Activated CD8-positive, alpha-beta memory T cell treated with anti-CD3 and anti-CD28 coated beads, Interleukin-2, amount 50 U/mL, for 24 hours (primary cell): ENCODE results near the gene PLCB4.

Source experiments
- DNase-seq: peaks from one replicate; pipeline ENCODE4 v3.0.0-alpha.2; 2020; ENCODE audit errors: extremely low read depth

PLCB4 gene

GRCh38 chr20:9220874-9221547 is 152.1 kb downstream of the PLCB4 start:
- DNase-seq: no peak

GRCh38 chr20:9223296-9223695 is 154.4 kb downstream of the PLCB4 start:
- DNase-seq: no peak

DNA sequence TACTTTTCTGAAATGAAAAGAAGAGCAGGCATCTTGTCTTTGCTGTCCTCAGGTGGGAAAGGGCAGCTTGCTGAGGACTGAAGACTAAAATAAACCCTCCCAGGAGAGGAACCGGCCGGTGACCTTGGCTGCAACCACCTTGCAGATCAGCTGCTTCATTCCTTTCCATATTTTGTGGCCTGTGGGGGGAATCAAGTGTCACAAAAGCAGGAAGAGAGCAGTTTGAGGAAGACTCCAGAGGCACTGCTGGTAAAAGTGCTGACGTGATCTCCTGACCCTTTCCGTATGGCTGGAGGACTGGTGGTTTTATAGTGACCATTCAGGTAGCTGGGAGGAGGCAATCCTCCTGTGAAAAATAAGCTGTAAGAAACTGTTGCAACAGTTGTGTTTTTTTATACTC is 157.0 kb downstream of the PLCB4 start:
- no peak for DNase-seq

- no peak for DNase-seq
Measured at GRCh38 chr20:9227896-9228615, 159.2 kb downstream of the PLCB4 start.

DNA sequence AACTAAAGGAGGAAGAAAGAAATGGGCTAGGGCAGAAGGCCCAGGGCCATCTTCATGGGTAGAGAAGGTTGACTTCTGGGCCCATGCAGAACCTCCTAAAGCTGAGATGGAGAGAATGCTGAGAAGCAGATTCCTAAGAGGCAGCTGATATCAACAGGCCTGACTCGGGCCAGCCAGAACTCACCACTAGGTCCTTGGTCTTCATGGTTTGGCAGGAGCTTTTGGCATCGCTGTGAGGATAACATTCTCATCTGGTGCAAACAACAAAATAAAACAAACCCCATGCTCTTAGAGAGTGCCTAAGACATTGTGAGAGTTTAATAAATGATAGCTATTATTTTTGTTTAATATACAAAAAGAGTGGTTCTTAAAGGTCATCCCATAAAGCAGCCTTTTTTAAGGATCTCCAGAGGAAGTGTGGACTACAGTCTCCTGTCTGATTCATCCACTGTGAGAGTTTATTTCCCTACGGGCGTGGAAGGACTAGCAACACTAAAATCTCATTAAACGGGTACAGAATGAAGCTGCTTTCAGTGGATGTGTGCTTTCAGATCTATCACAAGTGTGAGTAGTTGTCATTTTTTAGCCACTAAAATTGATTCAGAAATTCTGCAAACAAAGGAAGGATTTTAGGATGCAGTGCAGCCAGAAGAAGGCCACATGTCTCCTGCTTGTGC is 160.0 kb downstream of the PLCB4 start:
- no peak for DNase-seq

GRCh38 chr20:9230406-9230805 is 161.5 kb downstream of the PLCB4 start:
- DNase-seq: no peak

DNA sequence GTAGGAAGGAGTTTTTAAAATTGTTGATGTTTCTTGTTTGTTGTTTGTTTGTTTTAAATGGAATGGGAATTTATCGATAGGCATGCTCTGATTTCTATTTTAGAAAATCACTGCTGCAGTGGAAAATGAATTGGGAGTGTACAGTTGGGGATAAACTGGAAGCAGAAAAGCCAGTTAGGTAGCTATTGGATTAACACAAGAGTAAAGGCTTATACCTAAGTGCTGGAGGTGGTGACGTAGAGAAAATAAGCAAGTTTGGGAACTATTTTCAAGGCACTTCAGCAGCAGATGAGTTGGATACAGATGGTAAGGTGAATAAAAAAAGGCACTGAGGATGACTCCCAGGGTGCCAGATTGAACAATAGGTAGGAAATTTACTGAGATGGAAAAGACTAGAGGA is 164.9 kb downstream of the PLCB4 start:
- no peak for DNase-seq

GRCh38 chr20:9235518-9235917 is 166.6 kb downstream of the PLCB4 start:
- no peak for DNase-seq

DNA sequence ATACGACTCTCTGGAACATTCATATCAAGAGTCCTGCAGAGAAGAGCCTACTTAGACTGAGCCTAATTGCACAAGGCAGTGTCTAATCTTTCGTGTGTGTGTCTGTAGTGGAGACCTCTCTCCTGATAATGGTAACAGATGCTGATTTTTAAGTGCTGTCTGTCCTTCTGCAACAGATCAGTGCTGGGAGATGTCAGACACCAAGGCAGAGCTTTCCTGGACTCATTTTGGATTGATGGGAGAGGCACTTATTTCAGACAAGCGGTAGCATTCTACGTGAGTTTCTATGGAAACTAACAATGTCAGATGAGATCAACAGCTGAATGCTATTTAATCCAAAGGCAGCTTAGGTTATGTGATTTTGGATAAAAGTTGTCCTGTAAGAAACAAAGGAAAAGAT is 167.6 kb downstream of the PLCB4 start:
- DNase-seq: no peak

DNA sequence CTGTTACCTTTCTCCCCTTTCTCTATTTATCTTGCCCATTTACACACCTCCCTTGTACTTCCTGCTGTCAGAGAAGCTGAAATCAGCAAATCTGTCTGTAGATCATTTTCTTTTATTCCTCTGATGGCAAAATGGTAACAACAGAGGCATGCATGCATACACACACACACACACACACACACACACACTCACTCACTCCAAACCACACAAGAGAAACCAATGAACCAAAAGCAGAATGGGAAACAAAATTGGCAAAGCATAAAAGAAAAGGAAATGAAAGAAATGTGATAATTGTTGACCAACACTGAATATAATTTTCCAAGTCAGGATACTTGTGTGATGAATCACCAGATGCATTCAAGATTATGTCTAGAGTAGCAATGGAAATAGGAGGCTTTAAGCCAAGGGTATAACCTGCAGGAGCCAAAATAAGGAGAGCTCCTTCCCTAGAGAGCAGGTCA is 172.4 kb downstream of the PLCB4 start:
- no peak for DNase-seq

DNA sequence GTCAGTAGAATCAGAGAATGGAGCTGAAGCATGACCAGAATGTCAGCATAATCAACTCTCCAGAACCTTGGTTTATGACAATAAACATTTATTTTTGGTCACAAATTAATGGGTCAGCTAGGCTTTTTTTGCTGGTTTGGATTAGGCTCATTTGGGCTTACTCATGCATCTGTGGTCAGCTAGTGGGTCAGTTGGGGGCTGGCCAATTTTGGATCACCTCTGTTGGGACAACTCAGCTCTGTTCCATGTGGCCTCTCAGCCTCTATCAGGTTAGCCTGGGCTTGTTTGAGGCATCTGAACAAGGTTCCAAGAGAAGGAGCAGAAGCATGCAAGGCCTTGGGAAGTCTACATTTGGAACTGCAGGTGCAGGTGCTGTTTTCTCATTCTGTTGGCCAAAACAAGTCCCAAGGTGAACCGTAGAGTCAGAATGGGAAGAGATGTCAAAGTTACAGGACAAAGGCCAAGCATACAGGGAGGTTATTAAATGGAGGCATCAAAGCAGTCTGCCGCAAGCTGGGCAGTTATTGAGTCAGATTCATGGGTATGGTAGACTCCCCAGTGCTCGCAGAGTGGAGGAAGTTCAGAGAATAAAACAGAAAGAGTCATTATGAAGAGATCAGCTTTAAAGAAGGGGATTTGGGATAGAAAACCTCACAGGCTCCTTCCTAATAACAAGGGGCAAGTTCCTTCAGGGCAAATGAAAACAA is 173.0 kb downstream of the PLCB4 start:
- DNase-seq: no peak

DNA sequence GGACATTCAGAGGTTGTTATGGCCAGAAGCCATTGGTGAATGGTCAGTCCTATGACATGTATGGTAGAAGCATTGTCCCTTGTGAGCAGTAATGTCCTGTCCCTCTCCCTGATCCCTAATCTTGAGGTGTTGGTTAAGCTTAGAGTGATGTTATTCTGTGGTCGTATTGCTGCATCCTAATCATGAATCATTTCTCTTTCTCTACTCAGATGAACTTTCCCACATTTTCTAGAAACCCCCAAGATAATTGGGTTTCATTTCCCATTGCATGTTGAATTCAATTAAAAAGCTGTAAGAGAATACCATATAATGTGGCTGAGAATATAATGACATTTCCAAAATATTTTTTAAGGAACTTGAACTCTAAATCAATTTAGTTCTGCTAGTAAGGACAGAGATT is 175.1 kb downstream of the PLCB4 start:
- no peak for DNase-seq

GRCh38 chr20:9244811-9245210 is 175.9 kb downstream of the PLCB4 start:
- DNase-seq: no peak

DNA sequence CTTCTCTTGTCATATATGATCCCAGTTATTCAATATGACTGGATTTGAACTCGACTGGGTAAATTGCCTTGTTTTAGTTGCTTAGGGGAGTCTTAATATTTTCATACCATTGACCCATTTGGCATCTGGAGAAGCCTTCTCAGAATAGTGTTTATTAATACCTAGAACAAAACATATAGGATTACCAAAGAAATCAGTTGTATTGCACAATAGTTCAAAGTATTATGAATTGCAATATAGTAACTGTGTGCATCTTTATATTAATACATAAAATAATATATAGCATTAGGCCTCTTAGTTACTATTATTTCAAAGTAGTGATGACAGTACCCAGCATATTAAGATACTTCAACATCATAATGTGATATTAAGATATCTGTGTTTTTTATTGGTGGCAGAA is 177.8 kb downstream of the PLCB4 start:
- no peak for DNase-seq

DNA sequence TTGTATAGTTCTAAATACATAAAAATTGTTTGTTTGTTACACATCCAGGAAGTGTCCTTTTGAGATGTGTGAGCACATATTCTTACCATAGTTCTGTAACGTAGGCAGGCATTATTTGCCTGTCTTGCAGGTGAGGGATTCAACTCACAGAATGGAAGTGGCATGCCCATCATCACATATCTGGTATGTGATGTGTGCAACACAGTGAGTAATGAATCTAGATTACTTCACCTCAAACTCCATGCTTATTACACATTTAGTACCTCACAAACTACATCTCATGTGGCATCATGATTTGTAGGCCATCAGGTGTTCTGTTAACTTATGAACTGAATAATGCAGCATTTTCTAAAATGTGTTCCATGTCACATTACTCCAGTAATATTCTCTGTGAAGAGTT is 181.6 kb downstream of the PLCB4 start:
- no peak for DNase-seq

GRCh38 chr20:9253006-9253539 is 184.2 kb downstream of the PLCB4 start:
- DNase-seq: no peak

DNA sequence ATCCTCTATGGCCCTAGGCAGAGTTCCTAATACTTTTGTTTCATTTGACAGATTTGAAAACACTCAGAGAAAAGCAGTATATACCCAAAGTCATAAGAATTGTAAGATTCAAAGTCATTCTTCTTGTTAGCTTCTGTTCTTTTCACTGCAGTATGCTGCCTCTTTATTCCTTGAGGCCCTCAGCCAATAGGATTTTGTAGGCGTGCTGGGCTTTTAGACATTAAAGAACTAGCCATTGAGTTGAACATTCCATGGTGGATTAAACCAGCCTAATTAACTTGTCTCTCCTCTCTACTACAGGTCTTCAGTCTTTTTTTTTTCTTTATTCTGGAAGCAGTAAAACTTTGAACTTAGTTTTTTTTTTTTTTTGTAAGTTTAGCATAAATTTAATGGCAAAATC is 186.3 kb downstream of the PLCB4 start:
- DNase-seq: no peak

DNA sequence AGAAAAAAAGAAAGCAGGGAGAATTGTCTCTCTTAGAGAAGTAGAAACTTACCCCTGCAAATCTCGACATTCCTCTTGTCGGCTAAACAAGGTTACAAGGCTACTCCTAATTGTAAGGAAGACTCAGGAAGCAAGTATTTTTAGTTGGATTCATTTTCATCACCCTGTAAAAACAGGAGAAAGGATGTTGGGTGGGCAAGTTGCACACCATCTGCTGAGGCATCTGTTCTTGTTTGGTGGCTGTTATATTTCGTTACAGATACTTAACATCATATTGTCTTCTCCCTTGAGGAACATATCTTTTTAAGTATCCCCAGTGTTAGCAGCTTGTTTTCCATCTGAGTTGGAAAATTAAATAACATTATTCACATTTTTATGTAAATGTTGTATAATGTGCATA is 187.5 kb downstream of the PLCB4 start:
- no peak for DNase-seq

DNA sequence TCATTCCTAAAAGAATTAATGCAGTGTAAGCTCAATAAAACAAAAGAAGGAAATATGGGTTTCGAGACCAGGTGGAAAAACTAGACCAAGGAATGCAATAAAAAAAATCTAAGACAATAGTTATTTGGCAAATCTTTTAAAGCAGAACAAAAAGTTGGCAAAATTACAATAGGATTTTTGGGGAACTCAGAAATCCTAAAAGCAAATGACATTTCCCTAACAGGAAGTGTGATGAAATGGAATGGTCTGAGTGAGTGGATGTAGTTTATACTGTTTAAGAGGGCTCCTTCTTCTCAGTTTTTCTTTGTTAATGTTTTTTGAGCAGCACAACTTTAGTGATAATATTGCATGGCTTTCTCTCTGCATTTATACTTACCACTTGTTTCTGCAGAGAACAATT is 190.0 kb downstream of the PLCB4 start:
- DNase-seq: no peak

GRCh38 chr20:9260027-9260426 is 191.1 kb downstream of the PLCB4 start:
- DNase-seq: no peak

- DNase-seq: no peak
Measured at GRCh38 chr20:9261781-9262180, 192.9 kb downstream of the PLCB4 start.

DNA sequence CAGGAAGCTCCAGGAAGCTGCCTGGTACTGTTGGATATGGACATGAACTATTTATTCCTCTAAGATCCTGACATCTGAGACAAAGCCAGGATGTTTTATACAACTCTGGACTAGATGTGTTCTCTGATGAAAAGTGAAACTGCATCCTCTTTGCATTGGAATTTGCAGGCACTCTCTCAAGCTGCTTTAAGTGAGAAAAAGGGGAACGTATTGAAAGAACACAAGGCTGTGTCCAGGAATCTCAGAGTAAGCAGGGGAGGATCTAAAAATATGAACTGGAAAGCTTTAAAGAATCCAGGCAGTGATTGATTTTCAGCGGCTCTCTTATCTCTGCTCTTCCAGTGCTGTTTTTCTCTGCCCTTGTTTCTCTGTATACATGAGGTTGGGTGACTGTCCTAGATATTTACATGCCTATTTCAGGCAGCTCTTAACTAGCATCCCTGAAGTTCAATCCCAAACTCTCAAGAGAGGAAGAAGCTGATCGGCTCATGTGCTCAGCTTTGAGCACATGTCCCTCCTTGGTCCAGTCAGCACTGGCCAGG is 193.8 kb downstream of the PLCB4 start:
- no peak for DNase-seq
